ENCODE data around the gene SND1.
"Not testable (repeated sequence)": the region's sequence is repeated elsewhere in the genome, so short reads cannot be mapped to it uniquely, and the experiment has no call there.

SND1 gene

GRCh38 chr7:127961786-127962453 lies 309.9 kb downstream of the SND1 start:
- Histone ChIP-seq H3K36me3 (ENCODE audit: insufficient read depth, low read length) (peaks cover 41% of the 10 kb centered on the region; the same call in 1 of the 2 replicates), H3K9me3 (ENCODE audit: low read length) (no peaks in the 10 kb centered on the region), H3K4me1 (ENCODE audit: insufficient read depth, low read length, severe bottlenecking) (no peaks in the 10 kb centered on the region), H3K4me3 (ENCODE audit: low read depth, low read length, poor library complexity, severe bottlenecking) (no peak overlapping the region), H3F3A (ENCODE audit: insufficient read depth, low read length) (no peaks in the 10 kb centered on the region), H4K20me1 (ENCODE audit: insufficient read depth, low read length) (no peaks in the 10 kb centered on the region), H3K4me2 (ENCODE audit: low read length) (no peak overlapping the region), H3K27me3 (ENCODE audit: insufficient read depth, low read length) (no peaks in the 10 kb centered on the region), H3K9ac (ENCODE audit: low read length) (no peak overlapping the region), H3K79me2 (ENCODE audit: insufficient read depth, low read length) (no peaks in the 10 kb centered on the region), H3K27ac (ENCODE audit: low read depth, low read length, poor library complexity, severe bottlenecking) (no peak overlapping the region), H2AFZ (ENCODE audit: low read length) (no peak overlapping the region), H3K9me2 (ENCODE audit: low read depth, low read length) (no peaks in the 10 kb centered on the region)
- TF ChIP-seq EZH2 (IDR thresholded peaks at IDR 0.05; ENCODE audit: borderline replicate concordance, low read length): no peak
- TF ChIP-seq CTCF (IDR thresholded peaks at IDR 0.05; ENCODE audit: low read length): no peak

GRCh38 chr7:127962589-127963361 lies 310.8 kb downstream of the SND1 start:
- no peaks in the 10 kb centered on the region for H3F3A ChIP-seq (ENCODE audit: insufficient read depth, low read length)
- no peaks in the 10 kb centered on the region for H3K9me2 ChIP-seq (ENCODE audit: low read depth, low read length)
- no peak overlapping the region for H3K4me2 ChIP-seq (ENCODE audit: low read length)
- H3K27ac ChIP-seq (ENCODE audit: low read depth, low read length, poor library complexity, severe bottlenecking): no peak overlapping the region
- no peak overlapping the region for H3K9ac ChIP-seq (ENCODE audit: low read length)
- no peak for TF ChIP-seq CTCF (IDR thresholded peaks at IDR 0.05; ENCODE audit: low read length)
- no peak for TF ChIP-seq EZH2 (IDR thresholded peaks at IDR 0.05; ENCODE audit: borderline replicate concordance, low read length)
- H3K9me3 ChIP-seq (ENCODE audit: low read length): no peaks in the 10 kb centered on the region
- H4K20me1 ChIP-seq (ENCODE audit: insufficient read depth, low read length): no peaks in the 10 kb centered on the region
- peaks cover 41% of the 10 kb centered on the region; the same call in 1 of the 2 replicates for H3K36me3 ChIP-seq (ENCODE audit: insufficient read depth, low read length)
- no peaks in the 10 kb centered on the region for H3K79me2 ChIP-seq (ENCODE audit: insufficient read depth, low read length)
- no peak overlapping the region for H2AFZ ChIP-seq (ENCODE audit: low read length)
- H3K4me1 ChIP-seq (ENCODE audit: insufficient read depth, low read length, severe bottlenecking): no peaks in the 10 kb centered on the region
- H3K4me3 ChIP-seq (ENCODE audit: low read depth, low read length, poor library complexity, severe bottlenecking): no peak overlapping the region
- no peaks in the 10 kb centered on the region for H3K27me3 ChIP-seq (ENCODE audit: insufficient read depth, low read length)

GRCh38 chr7:127963850-127964249 lies 311.9 kb downstream of the SND1 start:
- not testable (repeated sequence) for H3K9me2 ChIP-seq (ENCODE audit: low read depth, low read length); H2AFZ ChIP-seq (ENCODE audit: low read length); H3K4me1 ChIP-seq (ENCODE audit: insufficient read depth, low read length, severe bottlenecking); H3K9ac ChIP-seq (ENCODE audit: low read length); H3K9me3 ChIP-seq (ENCODE audit: low read length); H3K4me3 ChIP-seq (ENCODE audit: low read depth, low read length, poor library complexity, severe bottlenecking); H3K4me2 ChIP-seq (ENCODE audit: low read length); H3K79me2 ChIP-seq (ENCODE audit: insufficient read depth, low read length); H3K27me3 ChIP-seq (ENCODE audit: insufficient read depth, low read length); H3K27ac ChIP-seq (ENCODE audit: low read depth, low read length, poor library complexity, severe bottlenecking); H3F3A ChIP-seq (ENCODE audit: insufficient read depth, low read length); H4K20me1 ChIP-seq (ENCODE audit: insufficient read depth, low read length)
- peaks cover 33% of the 10 kb centered on the region; the same call in 1 of the 2 replicates for H3K36me3 ChIP-seq (ENCODE audit: insufficient read depth, low read length)

All from OCI-LY1 (cell line).